GF-D8 (cell line): ENCODE measurements around the gene MICAL1.

Experiments
- DNase-seq: peaks from one replicate; lab custom pipeline; 2025; lab: John Stamatoyannopoulos, UW

MICAL1 gene

GRCh38 chr6:109429496-109429895 is 26.1 kb downstream of the MICAL1 start:
- no peak for DNase-seq

- DNase-seq, result no peak
Observed at GRCh38 chr6:109428889-109429477, 26.6 kb downstream of the MICAL1 start.

DNA sequence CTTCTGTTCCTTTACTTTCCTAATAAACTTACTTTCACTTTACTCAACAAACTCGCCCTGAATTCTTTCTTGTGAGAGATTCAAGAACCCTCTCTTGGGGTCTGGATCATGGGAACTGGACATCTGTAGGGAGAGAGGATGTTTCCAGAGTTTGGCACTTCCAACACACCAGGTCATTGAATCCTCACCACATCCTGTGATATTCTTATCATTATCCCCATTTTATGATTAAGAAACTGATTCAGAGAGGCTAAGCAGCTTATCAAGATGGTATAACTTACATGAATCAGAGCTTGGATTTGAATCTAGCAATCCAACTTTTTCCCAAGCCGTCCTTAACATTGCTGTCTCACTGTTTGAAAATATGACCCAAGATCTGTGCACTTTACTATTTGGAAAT is 30.6 kb downstream of the MICAL1 start:
- no peak for DNase-seq

GRCh38 chr6:109421184-109421583 is 34.4 kb downstream of the MICAL1 start:
- no peak for DNase-seq

DNA sequence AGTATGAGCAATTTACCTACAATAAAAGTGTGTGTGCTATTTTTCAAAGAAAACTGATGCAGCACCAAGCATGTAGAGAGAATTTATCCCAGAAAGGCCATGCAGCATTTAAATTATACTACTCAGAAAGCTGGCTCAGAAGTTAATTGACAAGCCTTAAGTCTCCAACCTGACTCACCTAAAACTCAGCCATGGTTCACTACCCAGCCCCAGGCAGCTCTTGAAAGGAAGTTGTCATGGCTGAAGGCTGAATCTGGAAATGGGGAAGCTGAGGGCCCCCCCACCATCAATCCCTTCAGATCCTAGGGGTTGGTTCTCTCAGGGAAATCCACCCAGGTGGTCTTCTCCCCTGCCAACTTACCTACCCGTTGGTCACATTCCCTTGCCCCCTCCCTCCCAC is 34.8 kb downstream of the MICAL1 start:
- DNase-seq, result no peak

- DNase-seq, result no peak
Observed at GRCh38 chr6:109417646-109418045, 37.9 kb downstream of the MICAL1 start.

DNA sequence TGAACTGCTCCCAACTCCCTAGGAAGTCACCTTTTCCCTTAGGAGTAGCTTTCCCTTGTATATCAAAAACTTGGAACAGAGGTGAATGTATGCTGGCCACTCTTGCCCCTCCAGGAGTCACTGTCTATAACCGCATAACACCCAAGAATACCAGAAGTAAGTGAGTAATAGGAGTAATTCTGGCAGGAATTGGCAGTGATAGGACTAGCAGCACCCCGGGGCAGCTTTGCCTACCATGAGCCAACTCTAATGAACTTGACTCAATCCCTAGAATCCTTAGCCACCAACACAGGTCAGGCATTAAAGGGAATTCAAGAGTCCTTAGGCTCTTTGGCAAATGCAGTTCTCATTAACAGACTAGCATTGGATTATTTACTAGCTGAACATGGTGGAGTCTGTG is 44.5 kb downstream of the MICAL1 start:
- no peak for DNase-seq

GRCh38 chr6:109406196-109406595 is 49.4 kb downstream of the MICAL1 start:
- no peak for DNase-seq

DNA sequence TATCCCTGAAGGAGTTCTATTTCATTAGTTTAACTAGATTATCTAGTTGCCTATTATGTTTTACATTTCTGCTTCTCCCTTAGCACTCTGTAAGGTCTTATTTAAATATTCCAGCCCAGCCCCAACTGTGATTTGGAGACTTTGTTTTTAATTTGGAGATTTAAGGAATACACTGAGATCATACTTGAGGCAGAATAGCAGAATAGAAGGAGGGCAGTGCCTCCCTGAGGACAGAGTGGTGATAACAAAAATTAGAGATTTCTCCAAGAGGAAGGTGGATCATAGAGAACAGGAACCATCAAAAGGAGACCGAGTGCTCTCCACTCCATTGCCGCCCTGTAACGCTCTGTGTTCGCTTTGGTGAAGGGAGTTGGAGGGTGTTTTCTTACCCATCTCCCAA is 58.6 kb downstream of the MICAL1 start:
- DNase-seq, result no peak

GRCh38 chr6:109396046-109396718 is 59.4 kb downstream of the MICAL1 start:
- no peak for DNase-seq
